GM18511 (cell line): ENCODE measurements around the gene MRNIP.
A peak's percentile ranks its signal among the peaks of the same experiment; 100 is the strongest.

Experiments
- ATAC-seq: cut with Tn5 transposase; IDR thresholded peaks from one replicate; pipeline ENCODE4 v1.9.1; 2021; ENCODE audit warnings: mild to moderate bottlenecking, moderate library complexity; ENCODE audit not compliant: unreplicated experiment

The MRNIP gene

GRCh38 chr5:179858586-179859427 is at the start of gene MRNIP:
TSS of gene MRNIP (minus strand) at chr5:179858817. CDS start at chr5:179858796, 21 bp downstream.
- peak; percentile 94 for ATAC-seq

- ATAC-seq = peak; percentile 93
These were observed 49.1 kb upstream of the MRNIP start, which contains the start of gene TBC1D9B for GRCh38 chr5:179907556-179908324. TSS of gene TBC1D9B (minus strand) at chr5:179907897. CDS start at chr5:179907821, 76 bp downstream.

- ATAC-seq = peak; percentile 42
These were observed 48.4 kb upstream of the MRNIP start for GRCh38 chr5:179906795-179907555.

GRCh38 chr5:179906294-179906794 is 47.7 kb upstream of the MRNIP start:
- no peak for ATAC-seq

GRCh38 chr5:179905161-179905560 is 46.5 kb upstream of the MRNIP start:
- no peak for ATAC-seq

GRCh38 chr5:179904463-179905160 is 46.0 kb upstream of the MRNIP start:
- no peak for ATAC-seq

GRCh38 chr5:179902763-179903158 is 44.1 kb upstream of the MRNIP start:
- ATAC-seq = no peak

- no peak for ATAC-seq
These were observed 43.5 kb upstream of the MRNIP start for GRCh38 chr5:179901915-179902762.

GRCh38 chr5:179901462-179901861 is 42.8 kb upstream of the MRNIP start:
- ATAC-seq = no peak

GRCh38 chr5:179900711-179901110 is 42.1 kb upstream of the MRNIP start:
- no peak for ATAC-seq

- ATAC-seq = no peak
These were observed 41.6 kb upstream of the MRNIP start for GRCh38 chr5:179900206-179900605.

GRCh38 chr5:179895861-179896260 is 37.2 kb upstream of the MRNIP start:
- ATAC-seq = no peak

- no peak for ATAC-seq
These were observed 35.6 kb upstream of the MRNIP start for GRCh38 chr5:179893958-179894895.

- no peak for ATAC-seq
These were observed 34.7 kb upstream of the MRNIP start for GRCh38 chr5:179893076-179893957.

- no peak for ATAC-seq
These were observed 33.6 kb upstream of the MRNIP start for GRCh38 chr5:179892255-179892654.

GRCh38 chr5:179890751-179891682 is 32.4 kb upstream of the MRNIP start:
- no peak for ATAC-seq
